H1 (cell line): Measurements from ENCODE around the gene STK26. TPM values are rescaled to one million over a fixed set of nuclear protein-coding genes. Genes with fewer than 3 reads are reported as not detected.

Source experiments
- CTCF ChIA-PET: fragments of 300-600 bp; sonication (Branson Sonifier 250); formaldehyde crosslinking; loops from one replicate; lab custom pipeline; 2021; ENCODE audit not compliant: partially characterized antibody; lab: Charles Lee
- POLR2A ChIA-PET: fragments of 300-600 bp; sonication (Branson Sonifier 250); formaldehyde crosslinking; loops from one replicate; lab custom pipeline; 2021; ENCODE audit warnings: inconsistent platforms; ENCODE audit not compliant: partially characterized antibody; lab: Charles Lee
- DNase-seq, 2 experiments: peaks; one replicate each; pipeline versions ENCODE4 v3.0.0 to v3.0.0-alpha.2; 2010 to 2022; ENCODE audit warnings: low spot score in 2 of 2, low read depth in 1 of 2, mixed read lengths in 1 of 2
- FAIRE-seq: peaks from 2 replicates; lab custom pipeline; 2011; peaks lifted over from hg19 to GRCh38; lab: Jason Lieb, UNC
- H2AFZ ChIP-seq: 2 replicates; pipeline ENCODE4 v1.8.1; 2012; ENCODE audit warnings: low read length, inconsistent platforms
- H2AK5ac ChIP-seq: 2 replicates; pipeline ENCODE4 v1.6.1; 2013; ENCODE audit warnings: low read depth, low read length
- H2BK120ac ChIP-seq: replicated peaks from 2 replicates; pipeline ENCODE3; 2013; ENCODE audit warnings: low read depth, low read length, inconsistent platforms
- H2BK12ac ChIP-seq: 2 replicates; pipeline ENCODE4 v1.6.1; 2013; ENCODE audit warnings: low read depth, low read length
- H2BK15ac ChIP-seq: 2 replicates; pipeline ENCODE4 v1.6.1; 2013; ENCODE audit warnings: low read length
- H2BK20ac ChIP-seq: 2 replicates; pipeline ENCODE4 v1.6.1; 2013; ENCODE audit warnings: low read length
- H2BK5ac ChIP-seq: 2 replicates; pipeline ENCODE4 v1.6.1; 2013; ENCODE audit warnings: low read depth, low read length
- H3K14ac ChIP-seq: 2 replicates; pipeline ENCODE4 v1.6.1; 2013; ENCODE audit warnings: inconsistent platforms; ENCODE audit not compliant: insufficient read length
- H3K18ac ChIP-seq: 2 replicates; pipeline ENCODE4 v1.6.1; 2013; ENCODE audit warnings: low read length; ENCODE audit errors: extremely low read depth
- H3K23ac ChIP-seq: 2 replicates; pipeline ENCODE4 v1.6.1; 2013; ENCODE audit warnings: inconsistent platforms; ENCODE audit not compliant: insufficient read length
- H3K23me2 ChIP-seq: 2 replicates; pipeline ENCODE4 v1.6.1; 2013; ENCODE audit warnings: low read depth, low read length
- H3K27ac ChIP-seq: 2 replicates; pipeline ENCODE4 v1.6.1; 2011; ENCODE audit warnings: low read depth, low read length, inconsistent platforms
- H3K27me3 ChIP-seq, 4 experiments: replicated peaks in 1 of 4; 1 replicate in 1 of 4; 2 replicates in 3 of 4; pipeline versions ENCODE4 v1.6.1 to v1.8.1; 2011 to 2013; ENCODE audit warnings: low read length in 3 of 4, mild to moderate bottlenecking in 3 of 4, inconsistent platforms in 2 of 4, mixed read lengths in 2 of 4, moderate library complexity in 1 of 4; ENCODE audit not compliant: control insufficient read depth in 3 of 4, insufficient read depth in 3 of 4; ENCODE audit errors: extremely low read depth in 1 of 4
- H3K36me3 ChIP-seq, 4 experiments: 2 replicates each; pipeline versions ENCODE4 v1.6.1 to v1.8.1; 2011 to 2013; ENCODE audit warnings: mild to moderate bottlenecking in 4 of 4, low read length in 3 of 4, moderate library complexity in 2 of 4, control low read depth in 1 of 4, inconsistent platforms in 1 of 4; ENCODE audit not compliant: insufficient read depth in 4 of 4, control insufficient read depth in 2 of 4
- H3K4ac ChIP-seq: replicated peaks from 2 replicates; pipeline ENCODE3; 2013; ENCODE audit warnings: low read length, low read depth, mixed read lengths, inconsistent platforms; ENCODE audit not compliant: insufficient read length
- H3K4me1 ChIP-seq, 4 experiments: replicated peaks in 1 of 4; 1 replicate in 1 of 4; 2 replicates in 3 of 4; pipeline versions ENCODE4 v1.6.1 to v1.8.1; 2011 to 2013; ENCODE audit warnings: low read length in 3 of 4, inconsistent platforms in 2 of 4, mixed read lengths in 1 of 4; ENCODE audit not compliant: insufficient read depth in 4 of 4, control insufficient read depth in 3 of 4
- H3K4me2 ChIP-seq, 2 experiments: 2 replicates each; pipeline versions ENCODE4 v1.6.1 to v1.8.1; 2011 to 2013; ENCODE audit warnings: low read depth in 2 of 2, low read length in 2 of 2, control low read depth in 1 of 2, inconsistent platforms in 1 of 2, mild to moderate bottlenecking in 1 of 2; ENCODE audit not compliant: insufficient read depth in 1 of 2
- H3K4me3 ChIP-seq, 4 experiments: fragments of 200-600, 300-600 bp in 1 of 4; sonication (generic), shearing (Covaris generic), sonication (Bioruptor Twin) in 1 of 4; 2 replicates each; pipeline versions ENCODE4 v1.5.1 to v1.8.1; 2011 to 2016; ENCODE audit warnings: low read length in 4 of 4, low read depth in 3 of 4, control low read depth in 2 of 4, inconsistent platforms in 2 of 4, mild to moderate bottlenecking in 2 of 4, mixed read lengths in 1 of 4, moderate library complexity in 1 of 4; ENCODE audit not compliant: insufficient read depth in 2 of 4; ENCODE audit errors: extremely low read depth in 1 of 4
- H3K56ac ChIP-seq: replicated peaks from 2 replicates; pipeline ENCODE3; 2013; ENCODE audit warnings: low read depth, mild to moderate bottlenecking, mixed read lengths, low read length, inconsistent platforms; ENCODE audit not compliant: insufficient read length
- H3K79me1 ChIP-seq: 2 replicates; pipeline ENCODE4 v1.6.1; 2013; ENCODE audit warnings: low read depth, low read length, control low read depth
- H3K79me2 ChIP-seq, 2 experiments: 2 replicates each; pipeline versions ENCODE4 v1.6.1 to v1.8.1; 2012 to 2013; ENCODE audit warnings: low read length in 2 of 2, mild to moderate bottlenecking in 2 of 2, inconsistent platforms in 1 of 2; ENCODE audit not compliant: insufficient read depth in 2 of 2, control insufficient read depth in 1 of 2
- H3K9ac ChIP-seq, 4 experiments: replicated peaks in 1 of 4; 1 replicate in 1 of 4; 2 replicates in 3 of 4; pipeline versions ENCODE4 v1.6.1 to v1.8.1; 2011 to 2013; ENCODE audit warnings: low read depth in 3 of 4, low read length in 3 of 4, control low read depth in 2 of 4, mild to moderate bottlenecking in 2 of 4, moderate library complexity in 2 of 4, inconsistent platforms in 1 of 4; ENCODE audit errors: extremely low read depth in 1 of 4
- H3K9me3 ChIP-seq, 2 experiments: 2 replicates each; pipeline versions ENCODE4 v1.6.1 to v1.8.1; 2012 to 2013; ENCODE audit warnings: mild to moderate bottlenecking in 2 of 2, moderate library complexity in 2 of 2, control low read depth in 1 of 2, inconsistent platforms in 1 of 2, low read depth in 1 of 2, low read length in 1 of 2, mixed read lengths in 1 of 2; ENCODE audit not compliant: insufficient read depth in 2 of 2
- H4K20me1 ChIP-seq, 2 experiments: replicated peaks in 1 of 2; 2 replicates each; pipeline versions ENCODE3 to v1.8.1; 2011 to 2013; ENCODE audit warnings: inconsistent platforms in 2 of 2, low read length in 2 of 2, mild to moderate bottlenecking in 1 of 2; ENCODE audit not compliant: insufficient read depth in 2 of 2, control insufficient read depth in 1 of 2
- H4K5ac ChIP-seq: 2 replicates; pipeline ENCODE4 v1.6.1; 2013; ENCODE audit warnings: low read length, low read depth, mixed read lengths, inconsistent platforms; ENCODE audit not compliant: insufficient read length
- H4K8ac ChIP-seq: 2 replicates; pipeline ENCODE4 v1.8.0; 2013; ENCODE audit warnings: mild to moderate bottlenecking, moderate library complexity, low read length, inconsistent platforms; ENCODE audit not compliant: insufficient read depth; ENCODE audit errors: extremely low read depth
- H4K91ac ChIP-seq: replicated peaks from 2 replicates; pipeline ENCODE3; 2013; ENCODE audit warnings: low read length, mixed read lengths, inconsistent platforms; ENCODE audit not compliant: insufficient read length
- CTBP2 ChIP-seq: IDR thresholded peaks from 2 replicates; pipeline ENCODE4 v1.7.0; 2011; ENCODE audit warnings: borderline replicate concordance, mild to moderate bottlenecking, moderate library complexity, mixed read lengths, low read length; ENCODE audit not compliant: insufficient read depth, insufficient read length
- EP300 ChIP-seq, 2 experiments: IDR thresholded peaks; 1 replicate in 1 of 2; 2 replicates in 1 of 2; pipeline ENCODE4 v1.6.1; 2011 to 2012; ENCODE audit warnings: low read depth in 2 of 2, low read length in 2 of 2, mild to moderate bottlenecking in 2 of 2, borderline replicate concordance in 1 of 2, inconsistent platforms in 1 of 2, moderate library complexity in 1 of 2
- HDAC6 ChIP-seq: IDR thresholded peaks from one replicate; pipeline ENCODE4 v1.7.1; 2012; ENCODE audit warnings: low read depth, mild to moderate bottlenecking, inconsistent platforms, low read length, moderate library complexity
- JUND ChIP-seq: IDR thresholded peaks from 2 replicates; pipeline ENCODE4 v1.6.1; 2011; ENCODE audit warnings: mild to moderate bottlenecking, improper control_type of control experiment, low read length
- KDM4A ChIP-seq: IDR thresholded peaks from one replicate; pipeline ENCODE4 v1.7.1; 2012; ENCODE audit warnings: low read depth, mild to moderate bottlenecking, moderate library complexity, low read length, inconsistent platforms; ENCODE audit not compliant: severe bottlenecking
- RFX5 ChIP-seq: IDR thresholded peaks from 2 replicates; pipeline ENCODE4 v1.6.1; 2011; ENCODE audit warnings: low read depth, low read length, improper control_type of control experiment, borderline replicate concordance
- SP2 ChIP-seq: IDR thresholded peaks from 2 replicates; pipeline ENCODE4 v1.6.1; 2012; ENCODE audit warnings: mild to moderate bottlenecking, low read length, inconsistent platforms
- polyA plus RNA-seq, 7 experiments: library from polyadenylated mRNA; depleted of rRNA in 3 of 7; stranded (reverse) in 5 of 7; unstranded in 2 of 7; fragments of >200 nt in 5 of 7; fragments of 200-250 nt in 2 of 7; gene quantifications; 1 replicate in 5 of 7; 2 replicates in 1 of 7; 4 replicates in 1 of 7; pipeline versions ENCODE4 v1.2.1 to v1.2.3, GENCODE V29; 2011 to 2013; ENCODE audit warnings: missing spikeins in 2 of 7, mixed read lengths in 2 of 7
- total RNA-seq: library from RNA; stranded (reverse); fragmentation: NEBNext Ultra II Directional; extraction: Animal tissue kit (Norgen Biotek cat#: 25700); gene quantifications from 2 replicates; pipeline ENCODE4 v1.2.1, GENCODE V29; 2021
- TF ChIP-seq, protein P1 (sequence below): IDR thresholded peaks from 2 replicates; pipeline ENCODE4 v1.6.1; 2012; ENCODE audit warnings: inconsistent platforms

STK26 gene
- total and polyA plus RNA-seq, 2 of the 8 experiments (the other 6 are each of a cell fraction or from before 2014, with no cell fraction given), result 24.2 to 98.2 TPM

DNA sequence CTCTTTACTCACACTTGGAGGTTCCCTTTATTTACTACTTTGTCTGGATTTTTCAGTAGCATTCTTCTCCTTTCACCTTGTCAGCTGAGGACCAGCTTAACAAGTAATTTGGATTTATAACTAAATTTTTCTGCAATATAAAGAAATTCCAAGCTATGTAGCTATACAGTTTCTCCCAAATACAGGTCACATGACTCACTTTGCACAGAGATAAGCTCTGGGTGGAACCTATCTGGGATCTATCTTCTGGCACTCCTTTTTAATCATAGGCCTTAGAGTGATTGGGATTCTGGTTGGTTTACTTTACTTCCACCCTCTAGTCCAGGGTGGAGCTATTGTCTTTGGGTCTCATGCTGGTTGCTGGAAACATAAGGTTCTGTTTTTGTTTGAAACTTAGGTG lies 34.9 kb upstream of the STK26 start:
- Histone ChIP-seq H3K36me3 (no peaks in the 10 kb centered on the region), H3K9ac (no peak overlapping the region), H3K27me3 (no peaks in the 10 kb centered on the region), H4K91ac (no peak overlapping the region), H2BK15ac (no peak overlapping the region), H2BK5ac (no peak overlapping the region), H3K4me3 (no peak overlapping the region), H4K5ac (no peak overlapping the region), H3K18ac (no peak overlapping the region), H3K14ac (no peak overlapping the region), H3K79me2 (no peaks in the 10 kb centered on the region), H3K56ac (no peak overlapping the region), H3K79me1 (no peaks in the 10 kb centered on the region), H2BK20ac (no peak overlapping the region), H3K9me3 (no peaks in the 10 kb centered on the region), H4K20me1 (no peaks in the 10 kb centered on the region), H2BK12ac (no peak overlapping the region), H2AFZ (no peak overlapping the region), H3K27ac (no peak overlapping the region), H3K23ac (no peak overlapping the region), H3K4me2 (no peak overlapping the region), H2BK120ac (no peak overlapping the region), H2AK5ac (no peak overlapping the region), H4K8ac (no peak overlapping the region), H3K4ac (no peak overlapping the region), H3K23me2 (no peaks in the 10 kb centered on the region), H3K4me1 (peaks cover 0 to 3% (median 0%) of the 10 kb centered on the region in 4 experiments; a peak in 1 of 7 replicates)
- ChIA-PET CTCF (interaction anchor here (1.3 kb wide), 1 partner anchor 19 kb away, joined by 4 read pairs; no protein-coding TSS in a partner anchor), POLR2A (no interaction called here)
- DNase-seq (no peak), FAIRE-seq (no peak)
- no peak for TF ChIP-seq HDAC6
- TF ChIP-seq KDM4A, result no peak
- TF ChIP-seq, protein P1, sequence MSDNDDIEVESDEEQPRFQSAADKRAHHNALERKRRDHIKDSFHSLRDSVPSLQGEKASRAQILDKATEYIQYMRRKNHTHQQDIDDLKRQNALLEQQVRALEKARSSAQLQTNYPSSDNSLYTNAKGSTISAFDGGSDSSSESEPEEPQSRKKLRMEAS, result no peak
- TF ChIP-seq SP2, result no peak
- TF ChIP-seq JUND, result no peak
- TF ChIP-seq RFX5, result no peak
- TF ChIP-seq EP300 (IDR thresholded peaks at IDR 0.05; ENCODE audit: borderline replicate concordance in 1 of 2, low read depth in 2 of 2, low read length in 2 of 2), result no peak
- TF ChIP-seq CTBP2, result no peak
